H9 (cell line): ENCODE results near the gene MSI2. TPM values are rescaled to one million over a fixed set of nuclear protein-coding genes. Genes with fewer than 3 reads are reported as not detected.

Source experiments
- DNase-seq: peaks from one replicate; pipeline ENCODE4 v3.0.0-alpha.2; 2017
- H2AFZ ChIP-seq: one replicate; pipeline ENCODE4 v1.6.1; 2013; ENCODE audit warnings: mild to moderate bottlenecking, low read length, control low read depth, moderate library complexity
- H2AK5ac ChIP-seq: 2 replicates; pipeline ENCODE4 v1.6.1; 2013; ENCODE audit warnings: low read length, control low read depth, mixed read lengths; ENCODE audit not compliant: insufficient read length
- H2BK120ac ChIP-seq: one replicate; pipeline ENCODE4 v1.6.1; 2013; ENCODE audit warnings: low read depth, mild to moderate bottlenecking, low read length, control low read depth, inconsistent platforms; ENCODE audit not compliant: poor library complexity, severe bottlenecking
- H2BK12ac ChIP-seq: 2 replicates; pipeline ENCODE4 v1.6.1; 2013; ENCODE audit warnings: low read length, control low read depth, mixed read lengths, low read depth; ENCODE audit not compliant: insufficient read length
- H2BK15ac ChIP-seq: 2 replicates; pipeline ENCODE4 v1.6.1; 2013; ENCODE audit warnings: low read depth, low read length, control low read depth
- H2BK20ac ChIP-seq: one replicate; pipeline ENCODE4 v1.6.1; 2013; ENCODE audit warnings: low read depth, mild to moderate bottlenecking, low read length, control low read depth, inconsistent platforms; ENCODE audit not compliant: poor library complexity, severe bottlenecking
- H2BK5ac ChIP-seq: 2 replicates; pipeline ENCODE4 v1.6.1; 2013; ENCODE audit warnings: low read length, control low read depth, mixed read lengths; ENCODE audit not compliant: insufficient read length
- H3K14ac ChIP-seq: 2 replicates; pipeline ENCODE4 v1.6.1; 2013; ENCODE audit warnings: low read length, control low read depth; ENCODE audit not compliant: insufficient read depth
- H3K18ac ChIP-seq: 2 replicates; pipeline ENCODE4 v1.6.1; 2013; ENCODE audit warnings: low read depth, mild to moderate bottlenecking, mixed read lengths, low read length, control low read depth; ENCODE audit not compliant: insufficient read length
- H3K23ac ChIP-seq: 2 replicates; pipeline ENCODE4 v1.6.1; 2013; ENCODE audit warnings: low read length, control low read depth, mixed read lengths, low read depth; ENCODE audit not compliant: insufficient read length
- H3K23me2 ChIP-seq: 2 replicates; pipeline ENCODE4 v1.6.1; 2013; ENCODE audit warnings: low read depth, mild to moderate bottlenecking, mixed read lengths, low read length, control low read depth; ENCODE audit not compliant: insufficient read length, poor library complexity, severe bottlenecking
- H3K27ac ChIP-seq: 2 replicates; pipeline ENCODE4 v1.5.1; 2013; ENCODE audit warnings: low read length, control low read depth, mixed read lengths, low read depth; ENCODE audit not compliant: insufficient read length
- H3K27me3 ChIP-seq: 2 replicates; pipeline ENCODE4 v1.6.1; 2013; ENCODE audit warnings: low read length, control low read depth, inconsistent platforms; ENCODE audit not compliant: insufficient read depth
- H3K4ac ChIP-seq: 2 replicates; pipeline ENCODE4 v1.6.1; 2013; ENCODE audit warnings: low read depth, mild to moderate bottlenecking, control low read depth, inconsistent platforms, low read length, moderate library complexity
- H3K4me1 ChIP-seq: 2 replicates; pipeline ENCODE4 v1.6.1; 2013; ENCODE audit warnings: low read length, control low read depth, inconsistent platforms; ENCODE audit not compliant: insufficient read depth
- H3K4me2 ChIP-seq: 2 replicates; pipeline ENCODE4 v1.6.1; 2013; ENCODE audit warnings: low read length, control low read depth, mixed read lengths; ENCODE audit not compliant: insufficient read length, insufficient read depth
- H3K56ac ChIP-seq: 2 replicates; pipeline ENCODE4 v1.6.1; 2013; ENCODE audit warnings: low read depth, mild to moderate bottlenecking, mixed read lengths, low read length, control low read depth; ENCODE audit not compliant: insufficient read length
- H3K79me1 ChIP-seq: 2 replicates; pipeline ENCODE4 v1.6.1; 2013; ENCODE audit warnings: low read depth, mild to moderate bottlenecking, moderate library complexity, low read length, control low read depth, inconsistent platforms; ENCODE audit not compliant: insufficient read depth, poor library complexity, severe bottlenecking
- H3K79me2 ChIP-seq: 2 replicates; pipeline ENCODE4 v1.6.1; 2013; ENCODE audit warnings: low read length, control low read depth, inconsistent platforms; ENCODE audit not compliant: insufficient read depth
- H3K9ac ChIP-seq: 2 replicates; pipeline ENCODE4 v1.6.1; 2013; ENCODE audit warnings: low read length, control low read depth, mixed read lengths; ENCODE audit not compliant: insufficient read length; ENCODE audit errors: extremely low read depth
- H3K9me3 ChIP-seq: one replicate; pipeline ENCODE4 v1.6.1; 2013; ENCODE audit warnings: low read depth, low read length, inconsistent platforms; ENCODE audit not compliant: control insufficient read depth
- H3T11ph ChIP-seq: one replicate; pipeline ENCODE4 v1.6.1; 2013; ENCODE audit warnings: mild to moderate bottlenecking, low read length, control low read depth, inconsistent platforms
- H4K20me1 ChIP-seq: one replicate; pipeline ENCODE4 v1.6.1; 2013; ENCODE audit not compliant: control insufficient read depth, insufficient read length, insufficient read depth
- H4K5ac ChIP-seq: 2 replicates; pipeline ENCODE4 v1.6.1; 2013; ENCODE audit warnings: low read depth, mild to moderate bottlenecking, mixed read lengths, low read length, control low read depth; ENCODE audit not compliant: insufficient read length
- H4K8ac ChIP-seq: replicated peaks from 2 replicates; pipeline ENCODE4 v1.6.1; 2013; ENCODE audit warnings: low read length, control low read depth, mixed read lengths, low read depth; ENCODE audit not compliant: insufficient read length
- H4K91ac ChIP-seq: 2 replicates; pipeline ENCODE4 v1.6.1; 2013; ENCODE audit warnings: low read depth, mild to moderate bottlenecking, moderate library complexity, mixed read lengths, low read length, control low read depth; ENCODE audit not compliant: insufficient read length
- H3K27ac Mint-ChIP-seq, 3 experiments: 2 replicates in 2 of 3; 3 replicates in 1 of 3; pipeline ENCODE4 v1.8.0; 2020 to 2021; ENCODE audit warnings: mixed read lengths in 3 of 3, mild to moderate bottlenecking in 1 of 3, moderate library complexity in 1 of 3
- H3K27me3 Mint-ChIP-seq: 2 replicates; pipeline ENCODE4 v1.8.0; 2021; ENCODE audit warnings: low read depth, mild to moderate bottlenecking, moderate library complexity, mixed read lengths
- H3K36me3 Mint-ChIP-seq, 3 experiments: 2 replicates in 2 of 3; 3 replicates in 1 of 3; pipeline ENCODE4 v1.8.0; 2020 to 2021; ENCODE audit warnings: low read depth in 3 of 3, mixed read lengths in 3 of 3; ENCODE audit not compliant: insufficient read depth in 1 of 3
- H3K4me1 Mint-ChIP-seq, 2 experiments: 2 replicates each; pipeline ENCODE4 v1.8.0; 2020; ENCODE audit warnings: mixed read lengths in 2 of 2
- H3K4me3 Mint-ChIP-seq, 2 experiments: 2 replicates in 1 of 2; 3 replicates in 1 of 2; pipeline ENCODE4 v1.8.0; 2020 to 2021; ENCODE audit warnings: mild to moderate bottlenecking in 2 of 2, mixed read lengths in 2 of 2, moderate library complexity in 1 of 2
- H3K9me3 Mint-ChIP-seq, 2 experiments: 2 replicates in 1 of 2; 3 replicates in 1 of 2; pipeline ENCODE4 v1.8.0; 2020; ENCODE audit warnings: mild to moderate bottlenecking in 2 of 2, mixed read lengths in 2 of 2, moderate library complexity in 1 of 2
- WGBS: extraction: QIAGEN DNeasy Blood & Tissue Kit; methylation state at CpG from one replicate; pipeline ENCODE4 v1.1.7; 2013; ENCODE audit warnings: missing lambda C conversion rate, low lambda C conversion rate, mixed read lengths; ENCODE audit not compliant: insufficient read length; ENCODE audit errors: extremely low coverage; 5-methylcytosine and 5-hydroxymethylcytosine counted together
- total RNA-seq: library from RNA; stranded (reverse); gene quantifications from 2 replicates; pipeline ENCODE4 v1.2.1, GENCODE V29; 2021
- TF ChIP-seq, protein P1 (sequence below): fragments of 200-600 bp; sonication (generic); conservative IDR thresholded peaks from 3 replicates; pipeline ENCODE4 v1.8.0; 2021; ENCODE audit warnings: antibody characterized with exemption, mild to moderate bottlenecking

The MSI2 gene
- total RNA-seq, 1 experiment from 2014 or later: 98.5 TPM

DNA sequence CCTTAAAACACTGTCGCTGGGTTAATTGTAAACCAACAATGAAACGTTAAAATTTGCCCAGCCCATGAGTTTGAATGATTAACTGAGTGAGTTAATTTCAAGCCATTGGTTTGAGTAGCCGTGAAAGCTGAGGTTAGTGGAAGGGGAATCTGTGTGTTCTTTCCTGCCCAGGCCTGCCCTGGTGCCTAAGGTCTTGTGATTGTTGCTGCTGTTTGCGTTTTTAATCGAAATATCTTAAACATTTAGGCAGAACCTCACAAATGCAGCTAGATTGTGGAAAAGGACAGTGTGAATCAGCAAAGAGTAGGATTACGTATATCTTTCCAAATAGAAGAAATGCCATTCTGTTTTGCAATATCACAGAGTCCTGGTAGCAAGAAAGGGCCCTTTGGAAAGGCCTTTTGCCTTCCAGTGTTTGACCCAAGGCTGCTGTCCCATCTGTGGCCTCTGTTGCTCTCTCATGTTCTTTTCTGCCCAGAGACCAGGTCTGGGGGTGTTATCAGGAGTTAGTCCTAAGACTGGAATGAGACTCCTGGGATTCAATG is 113.8 kb downstream of the MSI2 start:
- Histone ChIP-seq H3K27me3 (no peaks in the 10 kb centered on the region), H3T11ph (no peak overlapping the region), H3K18ac (no peak overlapping the region), H2AK5ac (no peak overlapping the region), H3K23ac (no peak overlapping the region), H3K9ac (no peak overlapping the region), H2BK120ac (no peak overlapping the region), H3K27ac (no peak overlapping the region), H2BK5ac (no peak overlapping the region), H3K23me2 (no peaks in the 10 kb centered on the region), H3K79me2 (no peaks in the 10 kb centered on the region), H3K4me1 (peaks cover 8% of the 10 kb centered on the region; the same call in 1 of the 2 replicates), H4K91ac (no peak overlapping the region), H2BK12ac (no peak overlapping the region), H3K14ac (no peak overlapping the region), H3K56ac (no peak overlapping the region), H2BK15ac (no peak overlapping the region), H3K79me1 (peaks cover 8% of the 10 kb centered on the region), H4K5ac (no peak overlapping the region), H2BK20ac (no peak overlapping the region), H2AFZ (no peak overlapping the region), H3K4ac (no peak overlapping the region), H3K9me3 (peaks cover 6% of the 10 kb centered on the region), H4K20me1 (peaks cover 2% of the 10 kb centered on the region), H4K8ac (no peak overlapping the region), H3K4me2 (no peak overlapping the region)
- WGBS: no CpG with 5 or more reads among the region's 6 CpGs
- H3K4me3 Mint-ChIP-seq: no peak overlapping the region
- no peaks in the 10 kb centered on the region for H3K27me3 Mint-ChIP-seq
- peaks cover 16 to 24% (median 19%) of the 10 kb centered on the region in 3 experiments for H3K36me3 Mint-ChIP-seq
- peaks cover 41 to 49% of the 10 kb centered on the region in 2 experiments for H3K4me1 Mint-ChIP-seq
- H3K27ac Mint-ChIP-seq: peak overlapping the region in 2 of 3 experiments; percentile 87 to 90; a peak in 3 of 7 replicates
- H3K9me3 Mint-ChIP-seq: peaks cover 9 to 13% of the 10 kb centered on the region in 2 experiments; a peak in 3 of 5 replicates
- TF ChIP-seq, protein P1, sequence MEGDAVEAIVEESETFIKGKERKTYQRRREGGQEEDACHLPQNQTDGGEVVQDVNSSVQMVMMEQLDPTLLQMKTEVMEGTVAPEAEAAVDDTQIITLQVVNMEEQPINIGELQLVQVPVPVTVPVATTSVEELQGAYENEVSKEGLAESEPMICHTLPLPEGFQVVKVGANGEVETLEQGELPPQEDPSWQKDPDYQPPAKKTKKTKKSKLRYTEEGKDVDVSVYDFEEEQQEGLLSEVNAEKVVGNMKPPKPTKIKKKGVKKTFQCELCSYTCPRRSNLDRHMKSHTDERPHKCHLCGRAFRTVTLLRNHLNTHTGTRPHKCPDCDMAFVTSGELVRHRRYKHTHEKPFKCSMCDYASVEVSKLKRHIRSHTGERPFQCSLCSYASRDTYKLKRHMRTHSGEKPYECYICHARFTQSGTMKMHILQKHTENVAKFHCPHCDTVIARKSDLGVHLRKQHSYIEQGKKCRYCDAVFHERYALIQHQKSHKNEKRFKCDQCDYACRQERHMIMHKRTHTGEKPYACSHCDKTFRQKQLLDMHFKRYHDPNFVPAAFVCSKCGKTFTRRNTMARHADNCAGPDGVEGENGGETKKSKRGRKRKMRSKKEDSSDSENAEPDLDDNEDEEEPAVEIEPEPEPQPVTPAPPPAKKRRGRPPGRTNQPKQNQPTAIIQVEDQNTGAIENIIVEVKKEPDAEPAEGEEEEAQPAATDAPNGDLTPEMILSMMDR: no peak
- DNase-seq: no peak
